Activated T-helper 17 cell treated with anti-CD3 and anti-CD28 coated beads, Interleukin-2, amount 50 U/mL, for 72 hours (primary cell): ENCODE measurements around the gene KCNK4. TPM values are rescaled to one million over a fixed set of nuclear protein-coding genes. Genes with fewer than 3 reads are reported as not detected.
"Not testable (repeated sequence)": the region's sequence is repeated elsewhere in the genome, so short reads cannot be mapped to it uniquely, and the experiment has no call there.

Experiments
- ATAC-seq: fragments of 150-1000 bp; cut with Tn5 transposase; replicated peaks from 2 replicates; pipeline ENCODE4 v1.10.0; 2021; ENCODE audit warnings: mild to moderate bottlenecking, moderate library complexity
- H3K27ac Mint-ChIP-seq: one replicate; pipeline ENCODE4 v1.8.0; 2022; ENCODE audit warnings: mixed read lengths
- H3K27me3 Mint-ChIP-seq: one replicate; pipeline ENCODE4 v1.8.0; 2022; ENCODE audit warnings: mixed read lengths
- H3K36me3 Mint-ChIP-seq: one replicate; pipeline ENCODE4 v1.8.0; 2022; ENCODE audit warnings: low read depth, mild to moderate bottlenecking, mixed read lengths
- H3K4me1 Mint-ChIP-seq: one replicate; pipeline ENCODE4 v1.8.0; 2022; ENCODE audit warnings: mixed read lengths
- H3K4me3 Mint-ChIP-seq: one replicate; pipeline ENCODE4 v1.8.0; 2022; ENCODE audit warnings: mild to moderate bottlenecking, mixed read lengths
- H3K9me3 Mint-ChIP-seq: one replicate; pipeline ENCODE4 v1.8.0; 2022; ENCODE audit warnings: mixed read lengths
- total RNA-seq, 2 donors: library from RNA; stranded (reverse); gene quantifications; one replicate each; pipeline ENCODE4 v1.2.3, GENCODE V29; 2022

Gene KCNK4
- total RNA-seq, 2 donors from 2014 or later = not detected

GRCh38 chr11:64314805-64315561 is 23.9 kb downstream of the KCNK4 start:
- H3K27me3 Mint-ChIP-seq = no peaks in the 10 kb centered on the region
- H3K4me3 Mint-ChIP-seq = no peak overlapping the region
- H3K36me3 Mint-ChIP-seq = peaks cover 69% of the 10 kb centered on the region
- peak overlapping the region; percentile 41 for H3K27ac Mint-ChIP-seq
- ATAC-seq = no peak
- peaks cover 14% of the 10 kb centered on the region for H3K4me1 Mint-ChIP-seq
- H3K9me3 Mint-ChIP-seq = no peaks in the 10 kb centered on the region

GRCh38 chr11:64315667-64316526 is 24.8 kb downstream of the KCNK4 start:
- peak overlapping the region; percentile 97 for H3K27ac Mint-ChIP-seq
- peaks cover 21% of the 10 kb centered on the region for H3K4me1 Mint-ChIP-seq
- H3K36me3 Mint-ChIP-seq = peaks cover 74% of the 10 kb centered on the region
- not testable (repeated sequence) for ATAC-seq, H3K27me3 Mint-ChIP-seq, H3K9me3 Mint-ChIP-seq
- H3K4me3 Mint-ChIP-seq = peak overlapping the region; percentile 92

GRCh38 chr11:64316672-64317324 is 25.7 kb downstream of the KCNK4 start:
- H3K36me3 Mint-ChIP-seq = peaks cover 80% of the 10 kb centered on the region

GRCh38 chr11:64317325-64317960 is 26.3 kb downstream of the KCNK4 start, which contains the start of gene TRMT112:
TSS of gene TRMT112 (minus strand) at chr11:64317559. CDS start at chr11:64317526, 33 bp downstream.
- Mint-ChIP-seq H3K4me3 (peak within 1 kb of the TSS; percentile 92), H3K27ac (peak within 1 kb of the TSS; percentile 97), H3K4me1 (peaks cover 23% of the 10 kb centered on the region), H3K36me3 (peaks cover 81% of the 10 kb centered on the region), H3K9me3 (no peaks in the 10 kb centered on the region), H3K27me3 (no peaks in the 10 kb centered on the region)
- peak; percentile 87 for ATAC-seq

More at GRCh38 chr11:64316672-64317324, 25.7 kb downstream of the KCNK4 start:
- no peaks in the 10 kb centered on the region for H3K9me3 Mint-ChIP-seq
- H3K4me1 Mint-ChIP-seq = peaks cover 23% of the 10 kb centered on the region
- H3K27me3 Mint-ChIP-seq = no peaks in the 10 kb centered on the region
- peak overlapping the region; percentile 97 for H3K27ac Mint-ChIP-seq
- ATAC-seq = peak; percentile 5
- H3K4me3 Mint-ChIP-seq = peak overlapping the region; percentile 92

GRCh38 chr11:64317961-64318765 is 27.1 kb downstream of the KCNK4 start, which contains the start of gene PRDX5:
TSS of gene PRDX5 (plus strand) at chr11:64318121. CDS start at chr11:64318216, 95 bp downstream.
- Mint-ChIP-seq H3K9me3 (no peaks in the 10 kb centered on the region), H3K36me3 (peaks cover 74% of the 10 kb centered on the region), H3K27ac (peak within 1 kb of the TSS; percentile 97), H3K4me3 (peak within 1 kb of the TSS; percentile 92), H3K4me1 (peaks cover 23% of the 10 kb centered on the region), H3K27me3 (no peaks in the 10 kb centered on the region)
- peak; percentile 86 for ATAC-seq

GRCh38 chr11:64318766-64319761 is 28.0 kb downstream of the KCNK4 start:
- H3K27ac Mint-ChIP-seq = peak overlapping the region; percentile 97
- no peaks in the 10 kb centered on the region for H3K9me3 Mint-ChIP-seq
- H3K4me3 Mint-ChIP-seq = peak overlapping the region; percentile 92
- ATAC-seq = no peak
- no peaks in the 10 kb centered on the region for H3K27me3 Mint-ChIP-seq
- H3K4me1 Mint-ChIP-seq = peaks cover 23% of the 10 kb centered on the region
- H3K36me3 Mint-ChIP-seq = peaks cover 71% of the 10 kb centered on the region

GRCh38 chr11:64320556-64320955 is 29.5 kb downstream of the KCNK4 start:
- Mint-ChIP-seq H3K4me1 (peaks cover 23% of the 10 kb centered on the region), H3K36me3 (peaks cover 59% of the 10 kb centered on the region), H3K27me3 (no peaks in the 10 kb centered on the region), H3K27ac (peak overlapping the region; percentile 97), H3K9me3 (no peaks in the 10 kb centered on the region), H3K4me3 (no peak overlapping the region)
- no peak for ATAC-seq

- no peaks in the 10 kb centered on the region for H3K27me3 Mint-ChIP-seq
These were observed 29.9 kb downstream of the KCNK4 start for GRCh38 chr11:64321026-64321425.

GRCh38 chr11:64321533-64321932 is 30.4 kb downstream of the KCNK4 start:
- peaks cover 54% of the 10 kb centered on the region for H3K36me3 Mint-ChIP-seq
- H3K4me3 Mint-ChIP-seq = no peak overlapping the region
- no peaks in the 10 kb centered on the region for H3K27me3 Mint-ChIP-seq
- no peaks in the 10 kb centered on the region for H3K9me3 Mint-ChIP-seq
- H3K27ac Mint-ChIP-seq = peak overlapping the region; percentile 97
- ATAC-seq = no peak
- peaks cover 21% of the 10 kb centered on the region for H3K4me1 Mint-ChIP-seq

More at GRCh38 chr11:64321026-64321425, 29.9 kb downstream of the KCNK4 start:
- Mint-ChIP-seq H3K4me1 (peaks cover 23% of the 10 kb centered on the region), H3K27ac (peak overlapping the region; percentile 97), H3K9me3 (no peaks in the 10 kb centered on the region), H3K4me3 (no peak overlapping the region), H3K36me3 (peaks cover 59% of the 10 kb centered on the region)
- no peak for ATAC-seq

GRCh38 chr11:64322925-64323260 is 31.8 kb downstream of the KCNK4 start:
- no peak for ATAC-seq
- Mint-ChIP-seq H3K27me3 (no peaks in the 10 kb centered on the region), H3K27ac (no peak overlapping the region), H3K4me1 (peaks cover 19% of the 10 kb centered on the region), H3K4me3 (no peak overlapping the region), H3K9me3 (no peaks in the 10 kb centered on the region), H3K36me3 (peaks cover 40% of the 10 kb centered on the region)

- Mint-ChIP-seq H3K27ac (no peak overlapping the region), H3K9me3 (no peaks in the 10 kb centered on the region), H3K27me3 (no peaks in the 10 kb centered on the region), H3K36me3 (peaks cover 35% of the 10 kb centered on the region), H3K4me1 (peaks cover 20% of the 10 kb centered on the region), H3K4me3 (no peak overlapping the region)
- no peak for ATAC-seq
These were observed 32.3 kb downstream of the KCNK4 start for GRCh38 chr11:64323373-64323772.

- H3K4me1 Mint-ChIP-seq = peaks cover 18% of the 10 kb centered on the region
- H3K27ac Mint-ChIP-seq, H3K9me3 Mint-ChIP-seq, ATAC-seq, H3K4me3 Mint-ChIP-seq, H3K27me3 Mint-ChIP-seq: not testable (repeated sequence)
- peaks cover 31% of the 10 kb centered on the region for H3K36me3 Mint-ChIP-seq
These were observed 32.9 kb downstream of the KCNK4 start for GRCh38 chr11:64323984-64324383.
